ENCODE measurements around the gene SLC7A11. TPM values are rescaled to one million over a fixed set of nuclear protein-coding genes. Genes with fewer than 3 reads are reported as not detected.

Gene SLC7A11
- total RNA-seq: 1 to 10 TPM in 1 of 2 experiments, under 1 TPM in 1; 0.77 to 1.5 TPM
- polyA plus RNA-seq: not detected

DNA sequence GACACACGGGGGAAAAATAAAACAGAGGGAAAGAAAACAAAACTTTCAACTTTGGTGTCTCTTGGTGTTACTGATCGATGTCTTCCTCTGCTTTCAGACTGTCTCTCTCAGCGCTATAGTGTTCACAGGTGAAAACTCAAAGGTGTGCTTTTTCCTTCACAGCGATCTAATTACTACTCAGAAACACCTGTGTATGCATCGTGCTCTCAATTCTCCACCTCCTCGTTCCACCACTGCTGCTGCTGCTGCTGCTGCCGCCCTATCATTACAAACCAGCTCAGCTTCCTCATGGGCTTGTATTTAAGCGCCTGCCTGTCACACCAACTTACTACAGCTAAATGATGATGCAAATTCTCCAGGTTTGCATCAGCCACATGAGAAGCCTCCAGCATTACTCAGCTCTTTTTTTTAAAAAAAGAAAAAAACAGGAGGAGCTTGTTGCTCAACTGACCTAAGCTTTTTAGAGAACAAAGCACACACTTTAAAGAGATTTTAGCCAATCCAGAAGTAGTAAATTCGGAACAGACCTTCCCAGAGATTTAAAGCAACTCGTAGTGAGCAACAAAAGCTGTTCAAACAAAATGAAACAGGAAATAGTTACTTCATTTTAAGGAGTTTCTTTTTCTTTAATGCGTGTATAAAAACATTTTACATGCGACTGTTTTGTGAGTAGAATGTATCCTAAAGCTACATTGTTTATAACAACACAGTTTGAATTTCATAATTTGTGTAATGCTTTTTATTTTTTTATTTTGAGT lies at the start of gene SLC7A11:
TSS of gene SLC7A11 (minus strand) at position 274 of the 758 bp plus-strand sequence. CDS start 280 bp downstream, outside the sequence.
- POLR2A ChIA-PET: no interaction called here

DNA sequence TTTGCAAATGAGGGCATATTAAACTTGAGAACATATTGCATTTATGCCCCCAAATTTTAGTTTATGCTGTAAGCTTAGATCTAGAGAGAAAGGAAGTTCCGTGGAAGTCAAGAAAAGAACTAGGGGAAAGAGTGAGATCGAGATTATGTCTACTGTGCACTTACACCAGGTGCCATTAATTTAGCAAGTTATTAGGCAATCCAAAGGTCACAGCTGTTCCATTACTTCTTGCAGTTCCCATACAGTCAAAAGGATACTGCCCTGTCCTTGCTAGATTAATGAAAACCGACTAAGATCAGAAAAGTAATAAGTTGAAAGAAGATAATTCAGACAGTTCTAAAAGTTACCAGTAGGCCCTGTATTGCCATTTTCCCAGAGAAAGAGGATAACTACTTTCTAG lies 49.3 kb upstream of the SLC7A11 start:
- Histone ChIP-seq H3K4me3 (ENCODE audit: low read length) (no peak overlapping the region), H3K27me3 (ENCODE audit: insufficient read depth, low read length, poor library complexity, severe bottlenecking) (no peaks in the 10 kb centered on the region), H3K27ac (ENCODE audit: low read depth, low read length) (no peak overlapping the region), H3K36me3 (ENCODE audit: insufficient read depth, low read length) (no peaks in the 10 kb centered on the region), H3K4me1 (ENCODE audit: insufficient read depth, low read length) (no peaks in the 10 kb centered on the region), H3K9me3 (ENCODE audit: low read length) (no peaks in the 10 kb centered on the region)
- H3K27ac Mint-ChIP-seq: no peak overlapping the region
- POLR2A ChIA-PET: no interaction called here
- H3K4me3 Mint-ChIP-seq: no peak overlapping the region
- no peaks in the 10 kb centered on the region for H3K27me3 Mint-ChIP-seq
- H3K9me3 Mint-ChIP-seq: peaks cover 0 to 4% (median 2%) of the 10 kb centered on the region in 5 donors
- no peaks in the 10 kb centered on the region for H3K4me1 Mint-ChIP-seq
- CTCF ChIA-PET: no interaction called here
- no peaks in the 10 kb centered on the region for H3K36me3 Mint-ChIP-seq
- DNase-seq: no peak

More for the DNA sequence above, at the start of gene SLC7A11:
- peak within 1 kb of the TSS; percentile 58 to 83 (median 77) for H3K4me3 Mint-ChIP-seq
- H3K4me1 Mint-ChIP-seq: peaks cover 8 to 12% (median 8%) of the 10 kb centered on the region in 3 donors
- peaks cover 0 to 5% (median 3%) of the 10 kb centered on the region in 5 donors for H3K9me3 Mint-ChIP-seq
- peak within 1 kb of the TSS in 5 of 8 donors; percentile 5 to 81 (median 70) for H3K27ac Mint-ChIP-seq
- Histone ChIP-seq H3K4me3 (ENCODE audit: low read length) (peak within 1 kb of the TSS; percentile 42), H3K9me3 (ENCODE audit: low read length) (no peaks in the 10 kb centered on the region), H3K27ac (ENCODE audit: low read depth, low read length) (peak within 1 kb of the TSS; percentile 66), H3K36me3 (ENCODE audit: insufficient read depth, low read length) (no peaks in the 10 kb centered on the region), H3K27me3 (ENCODE audit: insufficient read depth, low read length, poor library complexity, severe bottlenecking) (no peaks in the 10 kb centered on the region), H3K4me1 (ENCODE audit: insufficient read depth, low read length) (peaks cover 7% of the 10 kb centered on the region)
- DNase-seq: peak in 4 of 5 donors; percentile 2 to 52 (median 38)
- no peaks in the 10 kb centered on the region for H3K36me3 Mint-ChIP-seq
- CTCF ChIA-PET: interaction anchor here (1.2 kb wide), 1 partner anchor 9 kb away, joined by 3 read pairs; no protein-coding TSS in a partner anchor
- no peaks in the 10 kb centered on the region for H3K27me3 Mint-ChIP-seq

DNA sequence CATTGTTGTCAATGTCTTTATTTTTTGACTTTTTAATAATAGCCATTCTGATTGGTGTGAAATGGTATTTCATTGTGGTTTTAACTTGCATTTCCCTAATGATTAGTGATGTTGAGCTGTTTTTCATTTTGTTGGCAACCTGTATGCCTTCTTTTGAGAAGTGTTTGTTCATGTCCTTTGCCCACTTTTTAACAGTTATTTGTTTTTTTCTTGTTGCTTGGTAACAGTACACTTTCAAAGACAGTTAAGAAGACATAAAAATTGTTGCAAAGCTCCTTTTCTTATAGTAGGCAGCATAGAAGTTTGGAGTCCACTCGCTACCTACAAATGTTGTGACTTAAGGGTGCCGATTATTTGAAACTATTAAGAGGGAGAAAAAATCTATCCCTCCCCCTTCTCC lies 48.7 kb upstream of the SLC7A11 start:
- H3K9me3 Mint-ChIP-seq: peaks cover 0 to 4% (median 2%) of the 10 kb centered on the region in 5 donors
- H3K4me1 Mint-ChIP-seq: no peaks in the 10 kb centered on the region
- no peak for DNase-seq
- Histone ChIP-seq H3K36me3 (ENCODE audit: insufficient read depth, low read length) (no peaks in the 10 kb centered on the region), H3K4me3 (ENCODE audit: low read length) (no peak overlapping the region), H3K4me1 (ENCODE audit: insufficient read depth, low read length) (no peaks in the 10 kb centered on the region), H3K9me3 (ENCODE audit: low read length) (no peaks in the 10 kb centered on the region), H3K27ac (ENCODE audit: low read depth, low read length) (no peak overlapping the region), H3K27me3 (ENCODE audit: insufficient read depth, low read length, poor library complexity, severe bottlenecking) (no peaks in the 10 kb centered on the region)
- H3K36me3 Mint-ChIP-seq: no peaks in the 10 kb centered on the region
- no peak overlapping the region for H3K4me3 Mint-ChIP-seq
- no peaks in the 10 kb centered on the region for H3K27me3 Mint-ChIP-seq
- H3K27ac Mint-ChIP-seq: no peak overlapping the region
- POLR2A ChIA-PET: no interaction called here
- CTCF ChIA-PET: no interaction called here

DNA sequence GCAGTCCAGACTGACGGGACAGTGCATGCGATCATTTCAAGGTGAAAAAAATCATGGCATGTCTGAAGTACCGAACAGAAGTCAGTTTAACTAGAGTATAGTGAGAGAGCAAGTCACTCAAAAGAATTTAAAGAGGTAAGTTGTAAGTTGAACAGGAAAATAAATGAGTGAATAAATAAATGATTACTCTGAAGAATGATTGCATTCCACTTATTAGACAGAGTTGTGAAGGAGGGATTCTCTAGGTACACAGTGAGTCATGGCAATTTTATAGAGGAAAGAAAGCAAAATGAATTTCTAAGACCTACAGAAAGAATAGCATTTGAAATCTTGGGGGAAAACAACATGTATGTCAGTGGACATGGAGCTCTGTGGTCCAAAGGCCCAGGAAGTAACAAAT lies 37.1 kb upstream of the SLC7A11 start:
- DNase-seq: no peak
- Histone ChIP-seq H3K4me3 (ENCODE audit: low read length) (no peak overlapping the region), H3K27ac (ENCODE audit: low read depth, low read length) (no peak overlapping the region), H3K4me1 (ENCODE audit: insufficient read depth, low read length) (no peaks in the 10 kb centered on the region), H3K27me3 (ENCODE audit: insufficient read depth, low read length, poor library complexity, severe bottlenecking) (no peaks in the 10 kb centered on the region), H3K36me3 (ENCODE audit: insufficient read depth, low read length) (no peaks in the 10 kb centered on the region), H3K9me3 (ENCODE audit: low read length) (no peaks in the 10 kb centered on the region)
- H3K27ac Mint-ChIP-seq: no peak overlapping the region
- no peaks in the 10 kb centered on the region for H3K27me3 Mint-ChIP-seq
- ChIA-PET CTCF (no interaction called here), POLR2A (no interaction called here)
- no peak overlapping the region for H3K4me3 Mint-ChIP-seq
- H3K36me3 Mint-ChIP-seq: no peaks in the 10 kb centered on the region
- no peaks in the 10 kb centered on the region for H3K4me1 Mint-ChIP-seq
- H3K9me3 Mint-ChIP-seq: peaks cover 0 to 8% (median 3%) of the 10 kb centered on the region in 5 donors

DNA sequence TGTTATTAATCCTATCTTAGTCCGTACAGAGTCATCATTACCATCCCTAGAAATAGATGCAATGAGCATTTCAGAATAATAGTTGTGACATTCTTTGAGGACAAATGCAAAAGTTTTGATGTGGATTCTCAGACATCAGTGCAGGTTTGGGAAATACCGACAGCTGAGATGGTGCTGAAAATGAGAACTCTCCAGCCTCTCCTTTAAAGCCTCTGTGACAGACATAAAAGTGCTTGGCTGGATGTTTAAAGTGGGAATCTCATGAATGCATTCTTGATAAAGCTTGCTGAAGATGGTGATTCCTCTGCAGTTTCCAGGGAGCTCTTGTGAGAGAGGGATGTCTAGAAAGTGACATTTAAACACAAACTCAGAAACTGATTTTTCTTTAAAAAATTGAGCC lies 35.0 kb upstream of the SLC7A11 start:
- Mint-ChIP-seq H3K4me3 (no peak overlapping the region), H3K4me1 (no peaks in the 10 kb centered on the region), H3K27ac (no peak overlapping the region), H3K36me3 (no peaks in the 10 kb centered on the region), H3K9me3 (peaks cover 0 to 8% (median 2%) of the 10 kb centered on the region in 5 donors), H3K27me3 (no peaks in the 10 kb centered on the region)
- ChIA-PET POLR2A (no interaction called here), CTCF (no interaction called here)
- Histone ChIP-seq H3K9me3 (ENCODE audit: low read length) (no peaks in the 10 kb centered on the region), H3K27ac (ENCODE audit: low read depth, low read length) (no peak overlapping the region), H3K27me3 (ENCODE audit: insufficient read depth, low read length, poor library complexity, severe bottlenecking) (no peaks in the 10 kb centered on the region), H3K36me3 (ENCODE audit: insufficient read depth, low read length) (no peaks in the 10 kb centered on the region), H3K4me3 (ENCODE audit: low read length) (no peak overlapping the region), H3K4me1 (ENCODE audit: insufficient read depth, low read length) (no peaks in the 10 kb centered on the region)
- DNase-seq: no peak

DNA sequence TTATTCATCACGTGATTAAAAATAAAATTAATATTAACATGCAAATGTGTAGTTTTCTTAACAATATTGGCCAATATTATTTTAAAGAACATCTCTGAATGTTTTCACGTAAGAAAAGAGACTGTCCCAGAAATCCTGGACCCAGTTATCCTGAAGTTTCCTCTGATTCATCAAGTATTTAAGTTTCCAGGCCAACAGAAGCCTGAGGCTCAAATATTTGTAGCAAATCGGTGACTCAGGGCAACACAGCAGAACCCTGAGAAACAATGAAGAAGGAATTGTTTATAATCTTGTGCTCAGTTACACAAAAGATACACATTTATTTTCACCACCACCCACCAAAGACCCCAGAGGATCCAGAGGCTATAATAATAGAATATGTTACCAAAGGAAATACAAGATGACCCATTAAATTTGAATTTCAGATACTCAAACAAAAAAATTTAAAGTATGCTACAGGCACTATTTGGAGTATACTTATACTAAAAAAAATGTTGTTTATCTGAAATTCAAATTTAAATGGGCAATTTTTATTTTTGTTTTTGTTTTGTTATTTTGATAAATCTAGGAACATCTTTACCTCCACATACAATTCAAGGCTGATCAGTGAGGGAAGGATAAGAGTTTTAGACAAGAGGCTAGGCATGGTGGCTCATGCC lies 33.9 kb upstream of the SLC7A11 start:
- Histone ChIP-seq H3K36me3 (ENCODE audit: insufficient read depth, low read length) (no peaks in the 10 kb centered on the region), H3K27ac (ENCODE audit: low read depth, low read length) (no peak overlapping the region), H3K4me3 (ENCODE audit: low read length) (no peak overlapping the region), H3K27me3 (ENCODE audit: insufficient read depth, low read length, poor library complexity, severe bottlenecking) (no peaks in the 10 kb centered on the region), H3K9me3 (ENCODE audit: low read length) (no peaks in the 10 kb centered on the region), H3K4me1 (ENCODE audit: insufficient read depth, low read length) (no peaks in the 10 kb centered on the region)
- H3K4me1 Mint-ChIP-seq: no peaks in the 10 kb centered on the region
- H3K9me3 Mint-ChIP-seq: peaks cover 0 to 8% (median 0%) of the 10 kb centered on the region in 5 donors
- CTCF ChIA-PET: no interaction called here
- H3K36me3 Mint-ChIP-seq: no peaks in the 10 kb centered on the region
- H3K27me3 Mint-ChIP-seq: no peaks in the 10 kb centered on the region
- no peak overlapping the region for H3K27ac Mint-ChIP-seq
- POLR2A ChIA-PET: no interaction called here
- no peak for DNase-seq
- H3K4me3 Mint-ChIP-seq: no peak overlapping the region

DNA sequence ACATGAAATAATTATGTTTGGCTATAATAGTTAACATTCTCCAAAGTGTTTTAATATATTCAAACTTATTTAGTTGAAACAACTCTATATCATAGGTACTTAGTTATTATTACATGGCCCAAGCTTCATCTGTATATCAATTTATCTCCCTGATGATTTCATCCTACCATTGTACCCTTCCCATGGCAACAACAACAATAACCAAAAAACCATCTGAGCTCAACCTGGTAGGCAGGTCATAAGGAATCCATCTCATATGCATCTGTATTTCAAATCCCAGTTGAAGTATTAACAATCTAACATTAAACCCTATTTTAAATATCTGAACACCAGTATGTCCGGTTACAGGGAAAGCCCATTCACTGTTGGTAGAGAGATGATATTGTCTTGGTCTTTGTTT lies 33.1 kb upstream of the SLC7A11 start:
- no peaks in the 10 kb centered on the region for H3K36me3 Mint-ChIP-seq
- DNase-seq: no peak

DNA sequence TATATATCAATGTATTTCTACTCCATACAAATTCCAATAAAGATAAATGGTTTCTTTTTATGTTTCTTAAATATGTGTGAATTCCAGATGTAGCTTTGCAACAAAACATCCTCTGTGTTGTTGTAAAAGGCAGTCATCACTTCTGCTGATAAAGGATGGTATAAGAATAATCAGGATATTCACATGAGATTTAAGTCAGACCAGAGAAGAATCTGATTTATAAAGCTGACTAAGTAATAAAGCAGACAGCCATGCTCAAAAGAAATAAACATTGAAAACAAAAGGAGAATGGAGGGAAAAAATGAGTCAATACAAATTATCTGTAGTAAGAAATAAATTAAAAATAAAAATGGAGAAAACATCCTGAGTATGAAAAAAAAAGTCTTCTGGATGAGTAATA lies 27.0 kb upstream of the SLC7A11 start:
- no peak overlapping the region for H3K4me3 Mint-ChIP-seq
- no peak overlapping the region for H3K4me3 ChIP-seq (ENCODE audit: low read length)
- H3K27ac ChIP-seq (ENCODE audit: low read depth, low read length): no peak overlapping the region
- H3K27ac Mint-ChIP-seq: no peak overlapping the region
- H3K27me3 ChIP-seq (ENCODE audit: insufficient read depth, low read length, poor library complexity, severe bottlenecking): no peaks in the 10 kb centered on the region
- ChIA-PET CTCF (no interaction called here), POLR2A (no interaction called here)
- H3K4me1 Mint-ChIP-seq: no peaks in the 10 kb centered on the region
- H3K36me3 ChIP-seq (ENCODE audit: insufficient read depth, low read length): no peaks in the 10 kb centered on the region
- peaks cover 0 to 11% (median 3%) of the 10 kb centered on the region in 5 donors for H3K9me3 Mint-ChIP-seq
- no peak for DNase-seq
- H3K27me3 Mint-ChIP-seq: peaks cover 0 to 2% of the 10 kb centered on the region in 2 donors
- no peaks in the 10 kb centered on the region for H3K36me3 Mint-ChIP-seq
- no peaks in the 10 kb centered on the region for H3K4me1 ChIP-seq (ENCODE audit: insufficient read depth, low read length)
- H3K9me3 ChIP-seq (ENCODE audit: low read length): no peaks in the 10 kb centered on the region

More for the DNA sequence above, 33.1 kb upstream of the SLC7A11 start:
- no peak overlapping the region for H3K27ac ChIP-seq (ENCODE audit: low read depth, low read length)
- no peaks in the 10 kb centered on the region for H3K4me1 ChIP-seq (ENCODE audit: insufficient read depth, low read length)
- no peak overlapping the region for H3K4me3 ChIP-seq (ENCODE audit: low read length)
- Mint-ChIP-seq H3K4me3 (no peak overlapping the region), H3K27me3 (no peaks in the 10 kb centered on the region), H3K27ac (no peak overlapping the region), H3K4me1 (no peaks in the 10 kb centered on the region), H3K9me3 (peaks cover 0 to 8% (median under 1%) of the 10 kb centered on the region in 5 donors)
- ChIA-PET POLR2A (no interaction called here), CTCF (no interaction called here)
- H3K27me3 ChIP-seq (ENCODE audit: insufficient read depth, low read length, poor library complexity, severe bottlenecking): no peaks in the 10 kb centered on the region
- no peaks in the 10 kb centered on the region for H3K36me3 ChIP-seq (ENCODE audit: insufficient read depth, low read length)
- H3K9me3 ChIP-seq (ENCODE audit: low read length): no peaks in the 10 kb centered on the region

Data from CD8-positive, alpha-beta memory T cell (primary cell).